ENCODE data around the gene FADS1.

The FADS1 gene

GRCh38 chr11:61766353-61766841 is 50.4 kb downstream of the FADS1 start:
- in situ Hi-C loops (cut with HindIII; ENCODE audit: low sequenced_read_pairs): no loop called here

GRCh38 chr11:61765550-61766253 is 51.1 kb downstream of the FADS1 start:
- in situ Hi-C loops (cut with HindIII; ENCODE audit: low sequenced_read_pairs): no loop called here

GRCh38 chr11:61764606-61765260 is 52.1 kb downstream of the FADS1 start:
- in situ Hi-C loops (cut with HindIII; ENCODE audit: low sequenced_read_pairs): no loop called here

- in situ Hi-C loops (cut with HindIII; ENCODE audit: low sequenced_read_pairs): no loop called here
Measured at GRCh38 chr11:61763930-61764605, 52.7 kb downstream of the FADS1 start.

GRCh38 chr11:61762798-61763197 is 54.0 kb downstream of the FADS1 start:
- in situ Hi-C loops (cut with HindIII; ENCODE audit: low sequenced_read_pairs): no loop called here

GRCh38 chr11:61762223-61762615 is 54.6 kb downstream of the FADS1 start:
- in situ Hi-C loops (cut with HindIII; ENCODE audit: low sequenced_read_pairs): no loop called here

DNA sequence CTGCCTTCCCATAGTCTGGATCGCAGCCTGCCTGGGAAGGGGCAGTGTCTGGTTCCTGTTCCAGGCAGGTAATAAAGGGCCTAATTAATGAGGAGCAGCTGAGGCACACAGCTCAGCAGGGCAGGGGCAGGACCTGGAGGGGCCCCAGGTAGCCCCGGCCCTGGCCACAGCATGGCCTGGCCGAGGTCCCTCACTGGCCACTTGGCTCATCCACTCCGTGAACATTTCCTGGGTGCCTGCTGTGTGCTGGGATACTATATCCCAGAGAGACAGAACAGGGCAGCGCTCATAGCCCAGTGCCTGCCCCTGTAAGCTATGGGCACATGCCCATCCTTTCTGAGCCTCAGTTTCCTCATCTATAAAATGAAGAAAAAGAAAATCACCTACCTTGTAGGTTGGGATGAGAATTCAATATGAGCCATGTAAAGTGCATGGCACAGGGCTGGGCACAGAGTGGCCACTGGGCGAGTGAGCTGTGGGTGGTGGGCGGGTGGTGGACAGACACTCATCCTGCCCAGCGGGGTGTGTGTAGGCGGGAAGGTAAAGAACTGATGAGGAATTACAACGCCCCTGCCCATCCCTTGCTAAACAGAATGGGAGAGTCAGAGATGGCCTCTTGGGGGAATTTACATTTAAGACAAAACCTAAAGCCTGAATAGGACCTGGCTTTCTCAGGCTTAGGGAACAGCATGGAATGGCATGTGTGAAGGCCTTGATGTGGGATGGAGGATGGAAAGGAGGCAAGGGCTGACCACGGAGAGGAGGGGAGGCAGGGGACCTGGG is 55.2 kb downstream of the FADS1 start:
- in situ Hi-C loops (cut with HindIII; ENCODE audit: low sequenced_read_pairs): no loop called here

- in situ Hi-C loops (cut with HindIII; ENCODE audit: low sequenced_read_pairs): no loop called here
Measured at GRCh38 chr11:61760946-61761345, 55.9 kb downstream of the FADS1 start.

GRCh38 chr11:61757213-61757862 is 59.5 kb downstream of the FADS1 start:
- in situ Hi-C loops (cut with HindIII; ENCODE audit: low sequenced_read_pairs): no loop called here

DNA sequence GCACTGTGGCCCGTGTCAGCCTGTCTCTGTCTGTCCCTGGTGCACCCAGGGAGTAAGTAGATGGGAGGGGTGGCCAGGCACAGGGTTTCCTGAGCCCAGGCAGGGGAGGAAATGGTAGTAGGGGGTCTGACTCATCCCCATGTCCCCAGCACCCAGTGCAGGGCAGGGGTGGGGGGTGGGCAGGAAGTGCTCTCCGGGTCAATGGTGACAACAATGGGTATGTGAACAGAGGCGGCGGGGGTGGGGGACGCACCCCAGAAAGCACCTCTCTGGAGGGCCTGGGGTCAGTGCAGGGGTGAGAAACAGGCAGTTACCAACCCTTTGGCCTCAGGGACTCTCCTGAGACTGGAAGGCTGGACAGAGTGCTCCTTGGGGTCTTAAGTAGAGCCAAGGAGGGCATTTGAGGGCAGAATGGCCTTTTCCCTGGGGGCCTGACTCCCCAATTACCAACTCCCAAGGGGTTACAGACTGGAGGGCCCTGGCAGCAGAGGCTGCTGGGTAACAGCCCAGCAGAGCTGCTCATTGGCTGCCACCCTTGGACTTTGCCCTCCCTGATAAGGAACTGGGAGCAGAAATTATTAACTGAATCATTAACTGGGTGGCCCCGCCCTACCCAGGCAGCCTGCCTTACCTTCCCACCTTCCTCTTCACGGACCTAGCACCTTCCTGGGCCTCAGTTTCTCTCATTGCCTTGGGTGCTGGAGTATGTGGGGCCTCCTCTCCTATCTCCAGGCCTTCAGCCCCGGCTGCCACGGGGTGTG is 60.2 kb downstream of the FADS1 start:
- in situ Hi-C loops (cut with HindIII; ENCODE audit: low sequenced_read_pairs): no loop called here

DNA sequence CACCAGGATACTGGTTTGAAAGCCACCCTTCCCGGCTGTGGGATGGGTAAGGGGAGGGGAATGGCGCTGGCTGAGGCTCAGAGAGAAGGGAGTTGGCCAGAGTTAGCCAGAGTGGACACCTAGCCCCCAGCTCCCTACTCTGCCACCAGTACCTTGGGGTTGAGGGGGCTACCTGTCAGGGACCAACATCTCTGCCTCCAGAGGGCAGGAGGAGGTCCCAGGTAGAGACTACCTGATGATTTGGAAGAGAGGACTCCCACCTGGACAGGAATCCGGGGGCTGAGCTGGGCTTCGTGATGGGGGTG is 60.7 kb downstream of the FADS1 start:
- in situ Hi-C loops (cut with HindIII; ENCODE audit: low sequenced_read_pairs): no loop called here

GRCh38 chr11:61754534-61755482 is 62.0 kb downstream of the FADS1 start:
- in situ Hi-C loops (cut with HindIII; ENCODE audit: low sequenced_read_pairs): no loop called here

DNA sequence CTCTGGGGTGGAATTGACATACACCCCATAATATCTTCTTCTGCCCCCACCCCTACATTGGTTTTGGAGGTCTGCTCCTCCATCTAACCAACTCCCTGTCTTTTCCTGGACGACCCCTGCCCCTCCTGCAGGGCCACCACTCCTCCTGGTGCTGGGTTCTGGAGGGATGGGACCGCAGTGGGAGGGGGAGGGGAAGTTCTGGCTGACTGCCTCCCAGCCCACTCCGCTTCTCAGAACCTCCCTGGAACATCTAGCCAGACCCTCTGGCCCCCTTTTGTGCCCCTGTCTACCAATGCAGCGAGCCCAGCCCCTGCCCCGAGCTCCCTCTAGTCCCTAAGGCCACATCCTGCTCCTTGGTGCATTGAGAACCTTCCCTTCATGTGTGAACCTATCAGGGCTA is 63.1 kb downstream of the FADS1 start:
- in situ Hi-C loops (cut with HindIII; ENCODE audit: low sequenced_read_pairs): no loop called here

- in situ Hi-C loops (cut with HindIII; ENCODE audit: low sequenced_read_pairs): no loop called here
Measured at GRCh38 chr11:61752925-61753521, 63.8 kb downstream of the FADS1 start.

- in situ Hi-C loops (cut with HindIII; ENCODE audit: low sequenced_read_pairs): no loop called here
Measured at GRCh38 chr11:61752117-61752924, 64.5 kb downstream of the FADS1 start, which contains the start of gene MYRF. Gene MYRF, plus strand, starts transcription at chr11:61752636. Its CDS starts 109 bp downstream, at chr11:61752745.

- in situ Hi-C loops (cut with HindIII; ENCODE audit: low sequenced_read_pairs): no loop called here
Measured at GRCh38 chr11:61751384-61751783, 65.4 kb downstream of the FADS1 start.

GRCh38 chr11:61750631-61751273 is 66.1 kb downstream of the FADS1 start:
- in situ Hi-C loops (cut with HindIII; ENCODE audit: low sequenced_read_pairs): no loop called here
